Chondrocyte (in vitro differentiated cells): Measurements from ENCODE around the gene SH3RF2. TPM values are rescaled to one million over a fixed set of nuclear protein-coding genes. Genes with fewer than 3 reads are reported as not detected.

Source experiments
- DNase-seq: peaks from one replicate; pipeline ENCODE4 v3.0.0; 2021; ENCODE audit warnings: mixed read lengths, low spot score
- H3K27ac Mint-ChIP-seq: one replicate; pipeline ENCODE4 v1.8.0; 2021; ENCODE audit warnings: mild to moderate bottlenecking, moderate library complexity, mixed read lengths; ENCODE audit not compliant: unreplicated experiment
- H3K27me3 Mint-ChIP-seq: 2 replicates; pipeline ENCODE4 v1.8.0; 2021; ENCODE audit warnings: low read depth, mixed read lengths
- H3K36me3 Mint-ChIP-seq: 2 replicates; pipeline ENCODE4 v1.8.0; 2021; ENCODE audit warnings: low read depth, mixed read lengths
- H3K4me1 Mint-ChIP-seq: 2 replicates; pipeline ENCODE4 v1.8.0; 2021; ENCODE audit warnings: low read depth, mild to moderate bottlenecking, mixed read lengths
- H3K4me3 Mint-ChIP-seq: one replicate; pipeline ENCODE4 v1.8.0; 2021; ENCODE audit warnings: mild to moderate bottlenecking, moderate library complexity, mixed read lengths; ENCODE audit not compliant: unreplicated experiment
- H3K9me3 Mint-ChIP-seq: 2 replicates; pipeline ENCODE4 v1.8.0; 2021; ENCODE audit warnings: low read depth, mixed read lengths
- total RNA-seq: library from RNA; stranded (reverse); gene quantifications from 3 replicates; pipeline ENCODE4 v1.2.1, GENCODE V29; 2021
- TF ChIP-seq, protein P1 (sequence below): fragments of 200-600 bp; sonication (generic); IDR thresholded peaks from 2 replicates; pipeline ENCODE4 v1.5.0; 2021; ENCODE audit warnings: antibody characterized with exemption, mild to moderate bottlenecking, moderate library complexity

SH3RF2 gene
- total RNA-seq, 1 donor from 2014 or later: 0.42 TPM

DNA sequence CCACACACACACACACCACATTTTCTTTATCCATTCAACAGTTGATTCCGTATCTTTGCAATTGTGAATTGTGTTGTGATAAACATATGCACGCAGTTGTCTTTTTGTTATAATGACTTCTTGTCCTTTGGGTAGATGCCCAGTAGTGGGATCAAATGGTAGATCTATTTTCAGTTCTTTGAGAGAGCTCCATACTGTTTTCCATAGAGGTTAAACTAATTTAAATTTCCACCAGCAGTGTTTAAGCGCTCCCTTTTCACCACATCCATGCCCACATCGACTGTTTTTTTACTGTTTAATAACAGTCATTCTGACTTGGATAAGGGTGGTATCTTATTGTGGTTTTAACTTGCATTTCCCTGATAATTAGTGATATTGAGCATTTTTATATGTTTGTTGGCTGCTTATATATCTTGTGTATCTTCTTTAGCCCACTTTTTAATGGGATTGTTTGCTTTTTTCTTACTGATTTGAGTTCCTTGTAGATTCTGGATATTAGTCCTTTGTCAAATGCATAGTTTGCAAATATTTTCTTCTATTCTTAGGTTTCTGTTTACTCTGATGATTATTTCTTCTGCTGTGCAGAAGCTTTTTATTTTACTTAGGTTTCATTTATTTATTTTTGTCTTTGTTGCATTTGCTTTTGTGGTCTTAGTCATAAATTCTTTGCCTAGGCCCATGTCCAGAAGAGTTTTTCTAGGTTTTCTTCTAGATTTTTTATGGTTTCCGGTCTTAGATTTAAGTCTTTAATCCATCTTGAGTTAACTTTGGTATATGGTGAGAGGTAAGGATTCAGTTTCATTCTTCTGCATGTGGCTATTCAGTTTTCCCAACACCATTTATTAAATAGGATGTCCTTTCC is 82.4 kb downstream of the SH3RF2 start:
- Mint-ChIP-seq H3K4me3 (no peak overlapping the region), H3K27me3 (no peaks in the 10 kb centered on the region), H3K4me1 (peaks cover 6% of the 10 kb centered on the region), H3K36me3 (no peaks in the 10 kb centered on the region), H3K27ac (no peak overlapping the region), H3K9me3 (peaks cover 6% of the 10 kb centered on the region)
- TF ChIP-seq, protein P1, sequence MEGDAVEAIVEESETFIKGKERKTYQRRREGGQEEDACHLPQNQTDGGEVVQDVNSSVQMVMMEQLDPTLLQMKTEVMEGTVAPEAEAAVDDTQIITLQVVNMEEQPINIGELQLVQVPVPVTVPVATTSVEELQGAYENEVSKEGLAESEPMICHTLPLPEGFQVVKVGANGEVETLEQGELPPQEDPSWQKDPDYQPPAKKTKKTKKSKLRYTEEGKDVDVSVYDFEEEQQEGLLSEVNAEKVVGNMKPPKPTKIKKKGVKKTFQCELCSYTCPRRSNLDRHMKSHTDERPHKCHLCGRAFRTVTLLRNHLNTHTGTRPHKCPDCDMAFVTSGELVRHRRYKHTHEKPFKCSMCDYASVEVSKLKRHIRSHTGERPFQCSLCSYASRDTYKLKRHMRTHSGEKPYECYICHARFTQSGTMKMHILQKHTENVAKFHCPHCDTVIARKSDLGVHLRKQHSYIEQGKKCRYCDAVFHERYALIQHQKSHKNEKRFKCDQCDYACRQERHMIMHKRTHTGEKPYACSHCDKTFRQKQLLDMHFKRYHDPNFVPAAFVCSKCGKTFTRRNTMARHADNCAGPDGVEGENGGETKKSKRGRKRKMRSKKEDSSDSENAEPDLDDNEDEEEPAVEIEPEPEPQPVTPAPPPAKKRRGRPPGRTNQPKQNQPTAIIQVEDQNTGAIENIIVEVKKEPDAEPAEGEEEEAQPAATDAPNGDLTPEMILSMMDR: no peak
- DNase-seq: no peak

DNA sequence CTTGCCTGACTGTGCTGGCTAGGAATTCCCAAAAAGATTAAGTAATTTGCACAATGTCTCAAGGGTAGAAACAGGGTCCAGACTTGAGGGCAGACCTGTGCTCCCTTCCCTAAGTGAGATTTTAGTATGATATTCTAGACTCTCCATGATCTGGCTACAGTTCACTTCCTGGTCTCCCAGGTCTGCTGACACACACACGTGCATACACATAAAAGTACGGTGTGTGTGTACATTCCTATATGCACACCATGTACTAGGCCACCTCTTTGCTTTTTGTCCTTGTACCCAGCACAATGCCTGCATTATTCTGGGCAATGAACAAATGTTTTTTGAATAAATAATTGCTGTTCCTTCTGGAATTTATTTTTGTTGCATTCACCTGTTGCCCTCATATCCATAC is 83.7 kb downstream of the SH3RF2 start:
- Mint-ChIP-seq H3K27me3 (no peaks in the 10 kb centered on the region), H3K4me1 (peaks cover 6% of the 10 kb centered on the region), H3K9me3 (peaks cover 6% of the 10 kb centered on the region), H3K4me3 (no peak overlapping the region), H3K36me3 (no peaks in the 10 kb centered on the region), H3K27ac (no peak overlapping the region)
- TF ChIP-seq, protein P1: no peak
- DNase-seq: no peak

DNA sequence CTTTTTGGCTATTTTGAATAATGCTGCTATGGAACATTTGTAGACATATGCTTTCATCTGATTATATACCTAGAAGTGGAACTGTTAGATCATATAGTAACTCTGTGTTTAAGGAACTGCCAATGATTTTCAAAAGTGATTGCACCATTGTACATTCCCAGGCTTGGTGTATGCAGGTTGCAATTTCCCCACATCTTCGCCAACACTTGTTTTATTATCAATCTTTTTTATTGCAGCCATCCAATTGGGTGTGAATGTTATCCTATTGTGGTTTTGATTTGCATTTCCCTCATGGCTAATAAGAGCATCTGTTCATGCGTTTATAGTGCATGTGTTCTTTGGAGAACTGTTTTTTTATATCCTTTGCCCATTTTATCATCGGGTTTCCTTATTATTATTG is 87.7 kb downstream of the SH3RF2 start:
- TF ChIP-seq, protein P1: no peak
- DNase-seq: no peak
- H3K27me3 Mint-ChIP-seq: no peaks in the 10 kb centered on the region
- no peaks in the 10 kb centered on the region for H3K9me3 Mint-ChIP-seq
- H3K27ac Mint-ChIP-seq: no peak overlapping the region
- H3K36me3 Mint-ChIP-seq: no peaks in the 10 kb centered on the region
- no peaks in the 10 kb centered on the region for H3K4me1 Mint-ChIP-seq
- no peak overlapping the region for H3K4me3 Mint-ChIP-seq

DNA sequence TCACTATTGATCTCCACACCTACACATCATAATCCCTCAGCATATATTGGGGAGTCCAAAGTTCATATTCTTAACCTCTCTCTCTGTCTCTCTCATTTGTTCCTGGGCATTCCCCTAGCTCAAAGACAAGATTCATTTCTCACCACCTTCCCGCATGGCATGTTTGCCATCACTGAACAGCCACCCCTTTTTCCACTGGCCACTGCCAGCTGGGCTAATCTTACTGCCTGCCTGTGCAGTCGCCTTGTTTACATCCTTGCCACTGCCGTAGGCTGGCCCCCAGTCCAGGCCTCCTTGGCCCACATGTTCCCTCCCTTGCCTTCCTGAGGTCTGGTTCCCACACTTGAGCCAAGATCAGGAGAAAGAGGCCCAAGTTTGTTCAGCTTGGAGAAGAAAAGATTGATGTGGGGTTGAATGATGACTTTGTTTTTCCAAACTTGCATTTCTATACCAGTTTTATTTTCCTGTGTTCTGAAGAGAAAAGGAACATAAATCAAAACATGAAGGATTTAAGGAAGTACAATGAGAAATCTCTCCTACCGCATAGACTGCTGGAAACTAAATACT is 88.8 kb downstream of the SH3RF2 start:
- no peaks in the 10 kb centered on the region for H3K36me3 Mint-ChIP-seq

DNA sequence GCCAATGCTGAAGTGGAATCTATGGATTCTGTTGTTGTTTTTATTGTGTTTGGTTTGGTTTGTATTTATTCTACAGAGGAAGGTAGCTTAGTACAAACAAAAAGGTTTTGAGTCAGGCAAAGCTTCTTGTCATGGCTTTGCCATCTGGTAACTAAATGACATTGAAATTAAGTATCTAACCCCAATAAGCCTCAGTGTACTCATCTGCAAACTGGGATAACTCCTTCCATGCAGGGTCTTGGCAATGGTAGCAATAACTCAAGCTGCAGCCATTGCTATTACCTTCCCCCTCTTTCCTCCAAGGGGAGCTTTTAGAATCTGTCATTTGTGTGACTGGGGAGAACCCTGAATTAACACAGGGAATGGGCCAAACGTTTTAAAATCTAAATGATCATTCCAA is 89.3 kb downstream of the SH3RF2 start:
- Mint-ChIP-seq H3K36me3 (no peaks in the 10 kb centered on the region), H3K4me3 (no peak overlapping the region), H3K27ac (no peak overlapping the region), H3K27me3 (no peaks in the 10 kb centered on the region), H3K9me3 (no peaks in the 10 kb centered on the region), H3K4me1 (no peaks in the 10 kb centered on the region)
- TF ChIP-seq, protein P1: no peak
- DNase-seq: no peak

More for the DNA sequence above, 88.8 kb downstream of the SH3RF2 start:
- no peaks in the 10 kb centered on the region for H3K4me1 Mint-ChIP-seq
- H3K27ac Mint-ChIP-seq: no peak overlapping the region
- TF ChIP-seq, protein P1: no peak
- H3K27me3 Mint-ChIP-seq: no peaks in the 10 kb centered on the region
- H3K9me3 Mint-ChIP-seq: no peaks in the 10 kb centered on the region
- no peak for DNase-seq
- H3K4me3 Mint-ChIP-seq: no peak overlapping the region
